BJ (cell line): ENCODE results near the gene APBB2. TPM values are rescaled to one million over a fixed set of nuclear protein-coding genes. Genes with fewer than 3 reads are reported as not detected.

Source experiments
- CTCF ChIA-PET: fragments of 350-600 bp; formaldehyde crosslinking; extraction: SDS; loops from one replicate; lab custom pipeline; 2021; ENCODE audit warnings: antibody characterized with exemption, inconsistent platforms; lab: Yijun Ruan, JAX
- POLR2A ChIA-PET: fragments of 300-600 bp; sonication (Branson Sonifier 250); formaldehyde crosslinking; extraction: SDS; loops from one replicate; lab custom pipeline; 2021; ENCODE audit warnings: antibody characterized with exemption; lab: Charles Lee
- DNase-seq: peaks from one replicate; pipeline ENCODE4 v3.0.0-alpha.2; 2011; ENCODE audit warnings: low read depth
- H3K27me3 ChIP-seq: 2 replicates; pipeline ENCODE4 v1.6.0; 2011; ENCODE audit warnings: low read length; ENCODE audit not compliant: control insufficient read depth, insufficient read depth
- H3K36me3 ChIP-seq: 2 replicates; pipeline ENCODE4 v1.5.1; 2011; ENCODE audit warnings: low read length; ENCODE audit not compliant: control insufficient read depth, insufficient read depth
- H3K4me3 ChIP-seq: 2 replicates; pipeline ENCODE4 v1.5.1; 2011; ENCODE audit warnings: low read depth, mild to moderate bottlenecking, control low read depth, low read length
- CTCF ChIP-seq: IDR thresholded peaks from 2 replicates; pipeline ENCODE4 v1.5.1; 2011; ENCODE audit warnings: low read depth, mild to moderate bottlenecking, control low read depth, inconsistent platforms, low read length, moderate library complexity; ENCODE audit not compliant: insufficient read depth
- polyA plus RNA-seq: library from polyadenylated mRNA; depleted of rRNA; stranded (reverse); fragments of >200 nt; gene quantifications from 2 replicates; pipeline ENCODE4 v1.2.3, GENCODE V29; 2011

APBB2 gene
- polyA plus RNA-seq, 1 experiment, result 50.3 TPM

GRCh38 chr4:41160856-41161255 lies 53.5 kb downstream of the APBB2 start:
- DNase-seq, result no peak
- CTCF ChIA-PET, result interaction anchor here (1.0 to 1.8 kb wide), 5 partner anchors 11 to 231 kb away, joined by 3 to 4 read pairs (median 3); no protein-coding TSS in a partner anchor
- Histone ChIP-seq H3K4me3 (no peak overlapping the region), H3K36me3 (no peaks in the 10 kb centered on the region), H3K27me3 (no peaks in the 10 kb centered on the region)
- no peak for TF ChIP-seq CTCF
- POLR2A ChIA-PET, result interaction anchor here (0.7 kb wide), 1 partner anchor 44 kb away, joined by 3 read pairs; no protein-coding TSS in a partner anchor

- Histone ChIP-seq H3K36me3 (no peaks in the 10 kb centered on the region), H3K4me3 (no peak overlapping the region), H3K27me3 (no peaks in the 10 kb centered on the region)
- TF ChIP-seq CTCF, result no peak
- CTCF ChIA-PET, result interaction anchor here (0.8 to 1.8 kb wide), 6 partner anchors 10 to 230 kb away, joined by 3 to 4 read pairs (median 4); no protein-coding TSS in a partner anchor
- DNase-seq, result peak; percentile 52
- POLR2A ChIA-PET, result interaction anchor here (0.6 to 0.7 kb wide), 2 partner anchors 44 to 75 kb away, joined by 3 to 9 read pairs; no protein-coding TSS in a partner anchor
Observed at GRCh38 chr4:41160012-41160789, 54.1 kb downstream of the APBB2 start.

- TF ChIP-seq CTCF, result no peak
- no peak overlapping the region for H3K4me3 ChIP-seq
- no peak for DNase-seq
- POLR2A ChIA-PET, result no interaction called here
- H3K27me3 ChIP-seq, result no peaks in the 10 kb centered on the region
- CTCF ChIA-PET, result no interaction called here
- H3K36me3 ChIP-seq, result no peaks in the 10 kb centered on the region
Observed at GRCh38 chr4:41158756-41159155, 55.6 kb downstream of the APBB2 start.

- H3K36me3 ChIP-seq, result no peaks in the 10 kb centered on the region
- CTCF ChIA-PET, result interaction anchor here (0.9 kb wide), 1 partner anchor 29 kb away, joined by 4 read pairs; no protein-coding TSS in a partner anchor
- H3K27me3 ChIP-seq, result no peaks in the 10 kb centered on the region
- no peak for TF ChIP-seq CTCF
- DNase-seq, result no peak
- POLR2A ChIA-PET, result no interaction called here
- no peak overlapping the region for H3K4me3 ChIP-seq
Observed at GRCh38 chr4:41158274-41158673, 56.1 kb downstream of the APBB2 start.

- POLR2A ChIA-PET, result no interaction called here
- CTCF ChIA-PET, result no interaction called here
Observed at GRCh38 chr4:41157009-41157408, 57.3 kb downstream of the APBB2 start.

More at GRCh38 chr4:41157009-41157408, 57.3 kb downstream of the APBB2 start:
- Histone ChIP-seq H3K27me3 (no peaks in the 10 kb centered on the region), H3K4me3 (no peak overlapping the region), H3K36me3 (no peaks in the 10 kb centered on the region)
- no peak for TF ChIP-seq CTCF
- no peak for DNase-seq
